HepG2 (cell line): ENCODE results near the gene TXNDC2. TPM values are rescaled to one million over a fixed set of nuclear protein-coding genes. Genes with fewer than 3 reads are reported as not detected.

Experiments
- ATAC-seq: fragments of 200-7000 bp; cut with Tn5 transposase; 3 replicates; pipeline ENCODE4 v1.9.1; 2020; ENCODE audit warnings: mild to moderate bottlenecking, moderate library complexity
- BruUV-seq: library from RNA; stranded (reverse); fragments of 400-500 nt; replicated peaks from 2 replicates; lab custom pipeline; 2021; lab: Mats Ljungman, UMichigan
- CTCF ChIA-PET: fragments of 300-600 bp; formaldehyde crosslinking; extraction: SDS; loops from one replicate; lab custom pipeline; 2021; ENCODE audit warnings: low total read pairs, inconsistent platforms, low intra/inter-chr PET ratio; lab: Yijun Ruan, JAX
- POLR2A ChIA-PET: fragments of 350-600 bp; sonication (Branson Sonifier 250); formaldehyde crosslinking; loops from one replicate; lab custom pipeline; 2020; ENCODE audit warnings: antibody characterized with exemption, inconsistent platforms; lab: Yijun Ruan, JAX
- DNase-seq: peaks from one replicate; pipeline ENCODE4 v3.0.0-alpha.2; 2015; ENCODE audit warnings: low spot score
- FAIRE-seq: peaks from 3 replicates; lab custom pipeline; 2011; peaks lifted over from hg19 to GRCh38; lab: Jason Lieb, UNC
- H2AFZ ChIP-seq: one replicate; pipeline ENCODE4 v1.6.1; 2011; ENCODE audit warnings: low read length, inconsistent platforms
- H3K27ac ChIP-seq: fragments of 300-600 bp; 3 replicates; pipeline ENCODE4 v1.8.0; 2011; ENCODE audit warnings: mixed run types, mild to moderate bottlenecking, mixed read lengths, low read length, inconsistent platforms; ENCODE audit not compliant: insufficient read depth; ENCODE audit errors: extremely low read length
- H3K27me3 ChIP-seq, 2 experiments: fragments of 200-600 bp in 1 of 2; 2 replicates in 1 of 2; 3 replicates in 1 of 2; pipeline versions ENCODE4 v1.6.0 to v1.8.0; 2011; ENCODE audit warnings: low read length in 2 of 2, mild to moderate bottlenecking in 2 of 2, moderate library complexity in 2 of 2, inconsistent platforms in 1 of 2; ENCODE audit not compliant: insufficient read depth in 2 of 2, control insufficient read depth in 1 of 2
- H3K36me3 ChIP-seq, 2 experiments: fragments of 200-600 bp in 1 of 2; replicated peaks in 1 of 2; 2 replicates in 1 of 2; 3 replicates in 1 of 2; pipeline versions ENCODE4 v1.5.1 to v1.8.0; 2011; ENCODE audit warnings: low read length in 2 of 2, inconsistent platforms in 1 of 2; ENCODE audit not compliant: insufficient read depth in 2 of 2, control insufficient read depth in 1 of 2
- H3K4me1 ChIP-seq: 2 replicates; pipeline ENCODE4 v1.5.1; 2012; ENCODE audit warnings: low read length, inconsistent platforms; ENCODE audit not compliant: insufficient read depth
- H3K4me2 ChIP-seq: 2 replicates; pipeline ENCODE4 v1.6.0; 2011; ENCODE audit warnings: low read depth, low read length, inconsistent platforms
- H3K4me3 ChIP-seq, 3 experiments: fragments of 200-600 bp in 1 of 3; sonication (generic), shearing (Covaris generic) in 1 of 3; replicated peaks in 1 of 3; 2 replicates each; pipeline ENCODE4 v1.5.1; 2011 to 2016; ENCODE audit warnings: low read length in 3 of 3, inconsistent platforms in 2 of 3, low read depth in 2 of 3, mild to moderate bottlenecking in 2 of 3, control low read depth in 1 of 3, mixed read lengths in 1 of 3; ENCODE audit not compliant: insufficient read depth in 1 of 3
- H3K79me2 ChIP-seq: one replicate; pipeline ENCODE4 v1.6.1; 2011; ENCODE audit warnings: low read length, inconsistent platforms; ENCODE audit not compliant: insufficient read depth
- H3K9ac ChIP-seq: 2 replicates; pipeline ENCODE4 v1.6.0; 2011; ENCODE audit warnings: mild to moderate bottlenecking, low read depth, low read length, inconsistent platforms; ENCODE audit not compliant: insufficient read depth
- H3K9me3 ChIP-seq: 2 replicates; pipeline ENCODE4 v1.5.1; 2012; ENCODE audit warnings: mild to moderate bottlenecking, low read length
- H4K20me1 ChIP-seq: 2 replicates; pipeline ENCODE4 v1.6.0; 2011; ENCODE audit warnings: inconsistent platforms, mild to moderate bottlenecking, low read length, moderate library complexity; ENCODE audit not compliant: insufficient read depth
- CEBPB ChIP-seq: IDR thresholded peaks from 2 replicates; pipeline ENCODE4 v1.6.1; 2011; ENCODE audit warnings: low read depth, low read length, improper control_type of control experiment, borderline replicate concordance
- FOXP1 ChIP-seq, 2 experiments: fragments of 450-650 bp in 1 of 2; IDR thresholded peaks; 2 replicates each; pipeline ENCODE4 v1.6.1; 2017 to 2018; ENCODE audit warnings: antibody characterized with exemption in 1 of 2
- GATAD1 ChIP-seq: IDR thresholded peaks from 2 replicates; pipeline ENCODE4 v1.6.1; 2016; ENCODE audit warnings: missing genetic modification reagents, missing compliant biosample characterization
- MBD4 ChIP-seq: IDR thresholded peaks from 2 replicates; pipeline ENCODE4 v1.6.1; 2012; ENCODE audit warnings: low read length, inconsistent platforms, borderline replicate concordance
- SRSF1 ChIP-seq: fragments of 200-400 bp; formaldehyde crosslinking; optimal IDR thresholded peaks from 2 replicates; pipeline ENCODE3; 2017; ENCODE audit warnings: mild to moderate bottlenecking, low read depth, low read length, moderate library complexity
- STAG1 ChIP-seq: sonication (generic); formaldehyde crosslinking; IDR thresholded peaks from 2 replicates; pipeline ENCODE4 v1.4.0; 2020; ENCODE audit warnings: missing genetic modification reagents
- TBX2 ChIP-seq: sonication (generic); formaldehyde crosslinking; IDR thresholded peaks from 2 replicates; pipeline ENCODE4 v1.5.0; 2020; ENCODE audit warnings: missing genetic modification reagents, mild to moderate bottlenecking, borderline replicate concordance
- WGBS: methylation state at CpG from one replicate; pipeline ENCODE4 v1.1.6; 2017; ENCODE audit warnings: low lambda C conversion rate; 5-methylcytosine and 5-hydroxymethylcytosine counted together
- in situ Hi-C: cut with HindIII; loops from 2 replicates; pipeline ENCODE4 v1.10.0; 2017; ENCODE audit warnings: low pct_unique_long_range_greater_than_20kb; ENCODE audit not compliant: extremely low pct_ligation_motif_present
- intact Hi-C: fragments of 100-400 bp; cut with micrococcal nuclease; formaldehyde crosslinking; loops from one replicate; pipeline ENCODE4 v1.10.0; 2022; ENCODE audit not compliant: unreplicated experiment
- polyA plus RNA-seq, 8 experiments: library from polyadenylated mRNA; depleted of rRNA in 3 of 8; stranded (reverse) in 7 of 8; unstranded in 1 of 8; fragments of >200 nt; fragmentation: Illumina TruSeq in 4 of 8; extraction: Trizol in 4 of 8; gene quantifications; 2 replicates each; pipeline versions ENCODE4 v1.2.1 to v1.2.3, GENCODE V29; 2011 to 2016; ENCODE audit warnings: low read depth in 4 of 8, missing spikeins in 1 of 8, mixed read lengths in 1 of 8; ENCODE audit not compliant: insufficient read depth in 1 of 8
- total RNA-seq, 5 experiments: library from RNA; depleted of rRNA; stranded (reverse); fragments of >200 nt; fragmentation: Illumina TruSeq; extraction: Trizol; gene quantifications; 2 replicates each; pipeline ENCODE4 v1.2.3, GENCODE V29; 2016; ENCODE audit warnings: low read depth in 1 of 5
- TF ChIP-seq, protein P1 (sequence below): IDR thresholded peaks from 2 replicates; pipeline ENCODE4 v1.6.1; 2018; ENCODE audit warnings: missing genetic modification reagents, mild to moderate bottlenecking, missing compliant biosample characterization
- TF ChIP-seq, protein P2 (sequence below): IDR thresholded peaks from 2 replicates; pipeline ENCODE4 v1.6.1; 2016; ENCODE audit warnings: mild to moderate bottlenecking

The TXNDC2 gene
- total and polyA plus RNA-seq, 2 of the 13 experiments (the other 11 are each of a cell fraction or from before 2014, with no cell fraction given): not detected

DNA sequence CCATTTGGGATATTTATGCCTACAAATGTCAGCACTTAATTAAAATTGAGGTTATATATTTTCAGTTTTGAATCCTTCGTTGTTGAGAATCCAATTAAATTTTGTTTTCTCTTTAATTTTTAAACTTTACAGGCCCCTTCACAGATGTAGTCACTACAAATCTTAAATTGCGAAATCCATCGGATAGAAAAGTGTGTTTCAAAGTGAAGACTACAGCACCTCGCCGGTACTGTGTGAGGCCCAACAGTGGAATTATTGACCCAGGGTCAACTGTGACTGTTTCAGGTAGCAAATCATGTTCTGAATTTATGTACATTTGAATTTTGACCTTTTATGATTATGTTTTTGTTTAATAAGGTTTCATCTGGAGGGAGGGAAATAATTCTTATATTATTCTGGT, 45.9 kb downstream of the TXNDC2 start (continued):
- TF ChIP-seq MBD4 (no peak), FOXP1 (IDR thresholded peaks at IDR 0.05) (no peak), FOXP1 (CRISPR knock-in tag; IDR thresholded peaks at IDR 0.05) (0 out of 2 replicates have a peak, but pooled peaks have one; percentile 34), STAG1 (CRISPR knock-in tag) (no peak), SRSF1 (no peak), TBX2 (CRISPR knock-in tag) (0 out of 2 replicates have a peak, but pooled peaks have one; percentile 21)
- TF ChIP-seq, protein P1, sequence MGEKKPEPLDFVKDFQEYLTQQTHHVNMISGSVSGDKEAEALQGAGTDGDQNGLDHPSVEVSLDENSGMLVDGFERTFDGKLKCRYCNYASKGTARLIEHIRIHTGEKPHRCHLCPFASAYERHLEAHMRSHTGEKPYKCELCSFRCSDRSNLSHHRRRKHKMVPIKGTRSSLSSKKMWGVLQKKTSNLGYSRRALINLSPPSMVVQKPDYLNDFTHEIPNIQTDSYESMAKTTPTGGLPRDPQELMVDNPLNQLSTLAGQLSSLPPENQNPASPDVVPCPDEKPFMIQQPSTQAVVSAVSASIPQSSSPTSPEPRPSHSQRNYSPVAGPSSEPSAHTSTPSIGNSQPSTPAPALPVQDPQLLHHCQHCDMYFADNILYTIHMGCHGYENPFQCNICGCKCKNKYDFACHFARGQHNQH (CRISPR knock-in tag): no peak
- TF ChIP-seq, protein P2, sequence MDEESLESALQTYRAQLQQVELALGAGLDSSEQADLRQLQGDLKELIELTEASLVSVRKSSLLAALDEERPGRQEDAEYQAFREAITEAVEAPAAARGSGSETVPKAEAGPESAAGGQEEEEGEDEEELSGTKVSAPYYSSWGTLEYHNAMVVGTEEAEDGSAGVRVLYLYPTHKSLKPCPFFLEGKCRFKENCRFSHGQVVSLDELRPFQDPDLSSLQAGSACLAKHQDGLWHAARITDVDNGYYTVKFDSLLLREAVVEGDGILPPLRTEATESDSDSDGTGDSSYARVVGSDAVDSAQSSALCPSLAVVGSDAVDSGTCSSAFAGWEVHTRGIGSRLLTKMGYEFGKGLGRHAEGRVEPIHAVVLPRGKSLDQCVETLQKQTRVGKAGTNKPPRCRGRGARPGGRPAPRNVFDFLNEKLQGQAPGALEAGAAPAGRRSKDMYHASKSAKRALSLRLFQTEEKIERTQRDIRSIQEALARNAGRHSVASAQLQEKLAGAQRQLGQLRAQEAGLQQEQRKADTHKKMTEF (CRISPR knock-in tag): 0 out of 2 replicates have a peak, but pooled peaks have one; percentile 20

- CTCF ChIA-PET: no interaction called here
- in situ Hi-C loops (no loop called here), intact Hi-C loops (no loop called here)
- POLR2A ChIA-PET: no interaction called here
- H3K4me2 ChIP-seq: no peak overlapping the region
- FAIRE-seq (no peak), DNase-seq (no peak), ATAC-seq (no peak)
- no TSS peak for BruUV-seq
- TF ChIP-seq CEBPB: 0 out of 2 replicates have a peak, but pooled peaks have one; percentile 1
- no peak for TF ChIP-seq GATAD1 (CRISPR knock-in tag)
- peaks cover 46% of the 10 kb centered on the region for H3K4me1 ChIP-seq
- H2AFZ ChIP-seq: no peak overlapping the region
- peaks cover 77% of the 10 kb centered on the region for H3K79me2 ChIP-seq
- H4K20me1 ChIP-seq: peaks cover 44% of the 10 kb centered on the region
- no peaks in the 10 kb centered on the region for H3K9me3 ChIP-seq
- H3K9ac ChIP-seq: no peak overlapping the region
- peaks cover 3 to 47% of the 10 kb centered on the region in 2 experiments for H3K36me3 ChIP-seq
- 98% methylated on average over 3 of the region's 3 CpGs for WGBS
- no peak overlapping the region for H3K27ac ChIP-seq
- no peaks in the 10 kb centered on the region for H3K27me3 ChIP-seq
- no peak overlapping the region for H3K4me3 ChIP-seq
Measured at GRCh38 chr18:9933865-9934264, 48.1 kb downstream of the TXNDC2 start.
